ENCODE measurements around the gene PCDHA2.
"Not testable (repeated sequence)": the region's sequence is repeated elsewhere in the genome, so short reads cannot be mapped to it uniquely, and the experiment has no call there.

The PCDHA2 gene

DNA sequence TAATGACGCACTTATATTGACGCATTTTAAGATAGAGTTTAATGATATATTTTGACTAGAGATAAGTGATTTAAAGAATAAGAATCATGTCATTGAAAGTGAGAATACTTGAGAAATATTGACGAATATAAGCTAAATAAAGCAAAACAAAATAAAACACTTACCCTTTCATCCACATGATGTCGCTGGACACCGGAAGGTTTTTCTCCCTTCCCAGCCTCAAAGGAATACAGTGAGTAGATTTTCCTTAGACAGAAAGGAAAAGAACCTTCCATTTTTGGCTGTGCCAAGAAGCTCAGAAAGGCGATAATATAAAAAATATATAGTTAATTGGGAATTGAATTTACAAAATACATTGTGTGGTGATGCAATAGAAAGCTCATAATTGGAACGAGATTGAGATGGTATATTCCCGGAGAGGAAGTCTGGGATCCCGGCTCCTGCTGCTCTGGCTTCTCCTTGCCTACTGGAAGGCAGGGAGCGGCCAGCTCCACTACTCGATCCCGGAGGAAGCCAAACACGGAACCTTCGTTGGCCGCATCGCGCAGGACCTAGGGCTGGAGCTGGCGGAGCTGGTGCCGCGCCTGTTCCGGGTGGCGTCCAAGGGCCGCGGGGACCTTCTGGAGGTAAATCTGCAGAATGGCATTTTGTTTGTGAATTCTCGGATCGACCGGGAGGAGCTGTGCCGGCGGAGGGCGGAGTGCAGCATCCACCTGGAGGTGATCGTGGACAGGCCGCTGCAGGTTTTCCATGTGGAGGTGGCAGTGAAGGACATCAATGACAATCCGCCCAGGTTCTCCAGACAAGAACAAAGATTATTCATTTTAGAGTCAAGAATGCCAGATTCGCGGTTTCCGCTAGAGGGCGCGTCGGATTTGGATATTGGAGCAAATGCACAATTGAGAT is 27.0 kb downstream of the PCDHA2 start, which contains the start of gene PCDHA5:
TSS of gene PCDHA5 (plus strand) at position 239 of the 906 bp plus-strand sequence.
- no peak for DNase-seq (ENCODE audit: low read depth, low spot score)

DNA sequence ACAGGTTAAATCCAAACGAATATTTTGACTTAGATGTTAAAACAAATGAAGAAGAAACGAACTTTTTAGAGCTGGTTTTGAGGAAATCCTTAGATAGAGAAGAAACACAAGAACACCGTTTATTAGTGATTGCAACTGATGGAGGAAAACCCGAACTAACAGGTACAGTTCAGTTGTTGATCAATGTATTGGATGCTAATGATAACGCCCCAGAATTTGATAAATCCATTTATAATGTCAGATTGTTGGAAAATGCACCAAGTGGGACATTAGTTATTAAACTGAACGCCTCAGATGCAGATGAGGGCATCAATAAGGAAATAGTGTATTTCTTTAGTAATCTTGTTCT is 27.6 kb downstream of the PCDHA2 start:
- no peak for DNase-seq (ENCODE audit: low read depth, low spot score)

- not testable (repeated sequence) for DNase-seq (ENCODE audit: low read depth, low spot score)
Observed at GRCh38 chr5:140822969-140823368, 28.3 kb downstream of the PCDHA2 start.

DNA sequence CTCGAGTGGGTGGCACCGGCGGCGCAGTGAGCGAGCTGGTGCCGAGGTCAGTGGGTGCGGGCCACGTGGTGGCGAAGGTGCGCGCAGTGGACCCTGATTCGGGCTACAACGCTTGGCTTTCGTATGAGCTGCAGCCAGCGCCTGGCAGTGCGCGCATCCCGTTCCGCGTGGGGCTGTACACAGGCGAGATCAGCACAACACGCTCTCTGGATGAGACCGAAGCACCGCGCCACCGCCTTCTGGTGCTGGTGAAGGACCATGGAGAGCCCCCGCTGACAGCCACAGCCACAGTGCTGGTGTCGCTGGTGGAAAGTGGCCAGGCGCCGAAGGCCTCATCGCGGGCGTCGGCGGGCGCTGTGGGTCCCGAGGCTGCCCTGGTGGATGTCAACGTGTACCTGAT is 28.8 kb downstream of the PCDHA2 start:
- DNase-seq (ENCODE audit: low read depth, low spot score), result no peak

DNA sequence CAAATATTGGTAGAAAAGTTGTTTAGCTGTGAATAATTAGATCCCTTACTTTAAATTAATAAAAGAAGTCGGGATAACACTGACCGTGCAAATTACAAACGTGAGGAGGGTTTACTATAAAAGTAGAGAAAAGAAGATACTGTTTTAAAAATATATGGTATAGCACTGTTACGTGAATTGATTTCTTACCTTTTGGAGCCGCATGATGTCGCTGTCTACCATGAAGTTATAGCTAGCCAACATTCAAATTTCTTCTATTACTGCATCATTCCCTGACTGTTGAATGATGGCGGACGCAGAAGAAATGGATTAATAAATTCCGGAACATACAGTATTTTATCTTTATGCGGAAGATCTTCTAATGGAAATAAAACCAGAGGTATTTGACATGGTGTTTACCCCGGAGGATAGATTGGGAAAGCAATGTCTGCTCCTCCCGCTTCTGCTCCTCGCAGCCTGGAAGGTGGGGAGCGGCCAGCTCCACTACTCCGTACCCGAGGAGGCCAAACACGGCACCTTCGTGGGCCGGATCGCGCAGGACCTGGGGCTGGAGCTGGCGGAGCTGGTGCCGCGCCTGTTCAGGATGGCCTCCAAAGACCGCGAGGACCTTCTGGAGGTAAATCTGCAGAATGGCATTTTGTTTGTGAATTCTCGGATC is 33.2 kb downstream of the PCDHA2 start, which contains the start of gene PCDHA6:
TSS of gene PCDHA6 (plus strand) at position 257 of the 658 bp plus-strand sequence. CDS start at position 389, 132 bp downstream.
- no peak for DNase-seq (ENCODE audit: low read depth, low spot score)

DNA sequence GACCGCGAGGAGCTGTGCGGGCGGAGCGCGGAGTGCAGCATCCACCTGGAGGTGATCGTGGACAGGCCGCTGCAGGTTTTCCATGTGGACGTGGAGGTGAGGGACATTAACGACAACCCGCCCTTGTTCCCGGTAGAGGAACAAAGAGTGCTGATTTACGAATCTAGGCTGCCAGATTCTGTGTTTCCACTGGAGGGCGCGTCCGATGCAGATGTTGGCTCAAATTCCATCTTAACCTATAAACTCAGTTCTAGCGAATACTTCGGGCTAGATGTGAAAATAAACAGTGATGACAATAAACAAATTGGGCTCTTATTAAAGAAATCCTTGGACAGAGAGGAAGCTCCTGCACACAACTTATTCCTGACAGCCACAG is 33.7 kb downstream of the PCDHA2 start:
- no peak for DNase-seq (ENCODE audit: low read depth, low spot score)

DNA sequence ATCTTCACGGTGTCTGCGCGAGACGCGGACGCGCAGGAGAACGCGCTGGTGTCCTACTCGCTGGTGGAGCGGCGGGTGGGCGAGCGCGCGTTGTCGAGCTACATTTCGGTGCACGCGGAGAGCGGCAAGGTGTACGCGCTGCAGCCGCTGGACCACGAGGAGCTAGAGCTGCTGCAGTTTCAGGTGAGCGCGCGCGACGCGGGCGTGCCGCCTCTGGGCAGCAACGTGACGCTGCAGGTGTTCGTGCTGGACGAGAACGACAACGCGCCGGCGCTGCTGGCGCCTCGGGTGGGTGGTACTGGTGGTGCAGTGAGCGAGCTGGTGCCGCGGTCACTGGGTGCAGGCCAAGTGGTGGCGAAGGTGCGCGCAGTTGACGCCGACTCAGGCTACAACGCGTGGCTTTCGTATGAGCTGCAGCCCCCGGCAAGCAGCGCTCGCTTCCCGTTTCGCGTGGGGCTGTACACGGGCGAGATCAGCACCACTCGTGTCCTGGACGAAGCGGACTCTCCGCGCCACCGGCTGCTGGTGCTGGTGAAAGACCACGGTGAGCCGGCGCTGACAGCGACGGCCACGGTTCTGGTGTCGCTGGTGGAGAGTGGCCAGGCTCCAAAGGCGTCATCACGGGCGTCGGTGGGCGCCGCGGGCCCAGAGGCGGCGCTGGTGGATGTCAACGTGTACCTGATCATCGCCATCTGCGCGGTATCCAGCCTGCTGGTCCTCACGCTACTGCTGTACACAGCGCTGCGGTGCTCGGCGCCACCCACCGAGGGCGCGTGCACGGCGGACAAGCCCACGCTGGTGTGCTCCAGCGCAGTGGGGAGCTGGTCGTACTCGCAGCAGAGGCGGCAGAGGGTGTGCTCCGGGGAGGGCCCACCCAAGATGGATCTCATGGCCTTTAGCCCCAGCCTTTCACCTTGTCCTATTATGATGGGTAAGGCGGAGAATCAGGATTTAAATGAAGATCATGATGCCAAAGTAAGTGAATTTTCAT is 35.2 kb downstream of the PCDHA2 start:
- not testable (repeated sequence) for DNase-seq (ENCODE audit: low read depth, low spot score)

GRCh38 chr5:140833993-140834392 is 39.3 kb downstream of the PCDHA2 start, which contains the start of gene PCDHA7:
Gene PCDHA7, plus strand, starts transcription at chr5:140834269. Its CDS starts 115 bp downstream, at chr5:140834384.
- DNase-seq (ENCODE audit: low read depth, low spot score), result no peak

- not testable (repeated sequence) for DNase-seq (ENCODE audit: low read depth, low spot score)
Observed at GRCh38 chr5:140834439-140835008, 39.9 kb downstream of the PCDHA2 start.

DNA sequence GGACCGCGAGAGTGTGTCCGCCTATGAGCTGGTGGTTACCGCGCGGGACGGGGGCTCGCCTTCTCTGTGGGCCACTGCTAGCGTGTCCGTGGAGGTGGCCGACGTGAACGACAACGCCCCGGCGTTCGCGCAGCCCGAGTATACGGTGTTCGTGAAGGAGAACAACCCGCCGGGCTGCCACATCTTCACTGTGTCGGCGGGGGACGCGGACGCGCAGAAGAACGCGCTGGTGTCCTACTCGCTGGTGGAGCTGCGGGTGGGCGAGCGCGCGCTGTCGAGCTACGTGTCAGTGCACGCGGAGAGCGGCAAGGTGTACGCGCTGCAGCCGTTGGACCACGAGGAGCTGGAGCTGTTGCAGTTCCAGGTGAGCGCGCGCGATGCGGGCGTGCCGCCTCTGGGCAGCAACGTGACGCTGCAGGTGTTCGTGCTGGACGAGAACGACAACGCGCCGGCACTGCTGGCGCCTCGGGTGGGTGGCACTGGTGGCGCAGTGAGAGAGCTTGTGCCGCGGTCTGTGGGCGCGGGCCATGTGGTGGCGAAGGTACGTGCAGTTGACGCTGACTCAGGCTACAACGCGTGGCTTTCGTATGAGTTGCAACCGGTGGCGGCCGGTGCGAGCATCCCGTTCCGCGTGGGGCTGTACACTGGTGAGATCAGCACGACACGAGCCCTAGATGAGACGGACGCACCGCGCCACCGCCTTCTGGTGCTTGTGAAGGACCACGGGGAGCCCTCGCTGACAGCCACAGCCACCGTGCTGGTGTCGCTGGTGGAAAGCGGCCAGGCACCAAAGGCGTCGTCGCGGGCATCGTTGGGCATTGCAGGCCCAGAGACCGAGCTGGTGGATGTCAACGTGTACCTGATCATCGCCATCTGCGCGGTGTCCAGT is 41.2 kb downstream of the PCDHA2 start:
- no peak for DNase-seq (ENCODE audit: low read depth, low spot score)

- DNase-seq (ENCODE audit: low read depth, low spot score), result no peak
Observed at GRCh38 chr5:140840978-140841962, 46.6 kb downstream of the PCDHA2 start, which contains the start of gene PCDHA8. Gene PCDHA8, plus strand, starts transcription at chr5:140841187. Its CDS starts 135 bp downstream, at chr5:140841322.

GRCh38 chr5:140842798-140843733 is 48.4 kb downstream of the PCDHA2 start:
- no peak for DNase-seq (ENCODE audit: low read depth, low spot score)

Measured in brain pericyte (primary cell).